CD4-positive, alpha-beta T cell treated with Interleukin-21 for 1 hour (primary cell): ENCODE results near the gene AHRR.
A peak's percentile ranks its signal among the peaks of the same experiment; 100 is the strongest.
"Not testable (repeated sequence)": the region's sequence is repeated elsewhere in the genome, so short reads cannot be mapped to it uniquely, and the experiment has no call there.

Experiments used
- DNase-seq: peaks from one replicate; pipeline ENCODE4 v3.0.0-alpha.2; 2020

AHRR gene

DNA sequence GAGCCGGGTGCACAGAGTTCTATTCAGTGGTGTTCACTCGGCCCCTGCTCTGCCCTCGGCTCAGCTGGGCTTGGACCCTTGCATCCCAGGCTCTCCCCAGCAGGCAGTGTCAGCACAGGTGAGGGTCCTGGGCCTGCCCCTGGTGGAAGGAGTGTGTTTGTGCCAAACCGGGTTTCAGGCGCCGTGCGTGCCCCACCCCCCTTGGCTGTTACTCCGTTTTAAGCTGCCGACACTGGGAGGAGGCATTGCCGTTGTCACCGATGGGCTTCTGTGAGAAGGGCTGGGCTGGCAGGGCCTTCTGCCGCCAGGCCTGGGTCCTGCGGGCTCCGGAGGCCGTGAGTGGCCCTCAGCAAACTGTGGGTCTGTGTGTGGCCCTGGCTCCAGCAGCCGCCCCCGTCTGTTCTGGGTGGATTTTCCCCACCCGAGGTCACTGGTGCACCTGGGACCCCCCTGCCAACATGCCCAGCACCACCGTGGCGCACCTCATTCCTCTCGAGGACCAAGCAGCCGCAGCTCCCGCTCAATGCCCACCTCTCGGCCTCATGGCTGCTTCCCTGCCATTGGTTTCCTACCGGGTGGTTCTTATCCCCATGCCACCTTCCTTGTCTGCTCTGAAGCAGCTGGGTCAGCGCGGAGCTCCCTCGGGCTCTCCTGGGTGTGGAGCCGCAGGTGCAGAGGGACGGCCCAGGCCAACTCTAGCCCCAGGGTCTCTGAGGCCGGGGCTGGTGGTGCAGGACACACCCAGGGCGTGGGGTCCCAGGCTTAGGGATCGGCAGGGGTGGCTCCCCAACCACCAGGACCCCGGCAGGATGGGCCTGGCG lies 77.2 kb downstream of the AHRR start:
- DNase-seq = no peak

DNA sequence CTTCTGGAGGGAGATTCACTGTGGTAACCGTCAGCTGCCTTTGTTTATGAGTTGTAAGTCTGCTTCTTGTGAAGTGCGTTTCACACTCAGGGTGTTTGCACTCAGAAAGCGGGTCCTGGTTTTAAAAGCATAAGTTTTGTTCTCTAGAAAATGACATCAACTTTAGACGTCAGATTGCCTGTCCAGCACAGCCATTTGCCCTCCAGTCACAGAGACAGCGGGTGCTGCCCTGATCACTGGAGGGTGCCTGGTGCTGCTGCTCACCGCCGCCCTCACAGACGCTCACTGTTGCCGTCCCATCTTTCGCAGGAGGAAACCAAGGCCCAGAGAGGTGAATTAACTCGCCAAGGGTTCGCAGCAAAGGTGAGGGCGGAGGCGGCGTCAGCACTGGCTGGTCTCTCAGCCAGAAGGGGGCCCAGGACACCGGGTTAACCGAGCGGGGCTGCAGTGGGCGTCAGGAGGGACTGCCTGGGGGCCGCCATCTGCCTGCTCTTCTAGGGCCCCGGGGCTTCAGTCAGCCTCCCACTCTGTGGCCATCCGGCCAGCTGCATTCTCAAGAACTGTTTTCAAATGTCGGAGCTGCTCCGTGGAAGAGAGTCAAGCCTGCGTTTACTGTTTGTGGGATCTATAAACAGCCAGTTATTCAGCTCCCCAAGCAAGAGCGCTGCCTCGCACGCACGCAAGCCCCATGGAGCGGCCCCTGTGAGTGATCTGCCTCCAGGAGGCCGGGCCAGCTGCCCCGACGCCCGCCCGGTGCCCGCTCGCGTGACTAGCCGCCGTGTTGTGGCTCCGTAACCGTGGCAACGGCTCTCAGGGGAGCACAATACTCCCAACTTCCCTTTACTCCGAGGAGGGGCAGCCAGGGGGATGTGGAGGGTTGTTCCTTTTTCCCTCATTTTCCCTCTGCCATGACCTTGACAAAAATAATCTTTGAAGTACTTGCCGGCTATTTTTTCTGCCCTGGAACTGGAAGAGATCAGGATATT lies 78.1 kb downstream of the AHRR start:
- peak; percentile 43 for DNase-seq

DNA sequence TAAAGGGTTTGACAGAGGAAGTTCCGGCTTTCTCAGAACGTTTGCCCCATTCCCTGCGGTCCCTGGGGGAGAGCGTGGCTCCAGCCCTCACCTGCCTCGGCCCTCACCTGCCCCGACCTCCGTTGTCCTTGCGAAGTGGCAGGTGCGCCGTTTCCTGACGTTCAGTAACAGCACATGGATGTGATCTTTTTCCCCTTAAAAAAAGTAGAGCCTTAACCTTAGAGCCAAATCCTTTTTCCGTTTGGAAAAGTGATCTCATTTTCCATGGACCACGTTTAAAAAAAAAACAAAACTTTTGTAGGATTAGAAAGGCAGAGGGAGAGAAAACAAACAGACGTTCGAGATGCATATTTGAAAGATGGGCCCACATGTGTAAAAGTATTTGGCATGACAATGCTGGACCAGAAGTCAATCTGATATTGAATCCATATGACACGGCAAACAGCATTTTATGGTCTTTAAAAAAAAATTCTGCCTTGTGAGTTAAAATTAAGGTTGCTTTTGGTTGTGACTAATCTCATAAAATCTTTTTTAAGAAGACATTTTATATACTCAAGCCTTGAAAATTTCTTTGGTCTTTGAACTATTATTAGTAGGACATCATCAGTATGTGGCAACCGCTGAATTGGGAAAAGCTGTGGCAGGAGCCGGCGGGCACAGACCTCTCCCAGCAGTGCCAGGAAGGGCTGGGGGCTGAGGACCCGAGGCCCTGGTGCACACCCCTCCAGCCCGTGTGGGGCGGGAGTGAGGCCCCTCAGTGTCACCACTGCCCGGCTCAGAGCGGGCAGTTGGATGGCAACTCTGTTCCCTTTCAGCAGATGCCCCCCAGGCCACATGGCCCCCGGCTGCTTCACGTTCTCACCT lies 79.0 kb downstream of the AHRR start:
- no peak for DNase-seq

DNA sequence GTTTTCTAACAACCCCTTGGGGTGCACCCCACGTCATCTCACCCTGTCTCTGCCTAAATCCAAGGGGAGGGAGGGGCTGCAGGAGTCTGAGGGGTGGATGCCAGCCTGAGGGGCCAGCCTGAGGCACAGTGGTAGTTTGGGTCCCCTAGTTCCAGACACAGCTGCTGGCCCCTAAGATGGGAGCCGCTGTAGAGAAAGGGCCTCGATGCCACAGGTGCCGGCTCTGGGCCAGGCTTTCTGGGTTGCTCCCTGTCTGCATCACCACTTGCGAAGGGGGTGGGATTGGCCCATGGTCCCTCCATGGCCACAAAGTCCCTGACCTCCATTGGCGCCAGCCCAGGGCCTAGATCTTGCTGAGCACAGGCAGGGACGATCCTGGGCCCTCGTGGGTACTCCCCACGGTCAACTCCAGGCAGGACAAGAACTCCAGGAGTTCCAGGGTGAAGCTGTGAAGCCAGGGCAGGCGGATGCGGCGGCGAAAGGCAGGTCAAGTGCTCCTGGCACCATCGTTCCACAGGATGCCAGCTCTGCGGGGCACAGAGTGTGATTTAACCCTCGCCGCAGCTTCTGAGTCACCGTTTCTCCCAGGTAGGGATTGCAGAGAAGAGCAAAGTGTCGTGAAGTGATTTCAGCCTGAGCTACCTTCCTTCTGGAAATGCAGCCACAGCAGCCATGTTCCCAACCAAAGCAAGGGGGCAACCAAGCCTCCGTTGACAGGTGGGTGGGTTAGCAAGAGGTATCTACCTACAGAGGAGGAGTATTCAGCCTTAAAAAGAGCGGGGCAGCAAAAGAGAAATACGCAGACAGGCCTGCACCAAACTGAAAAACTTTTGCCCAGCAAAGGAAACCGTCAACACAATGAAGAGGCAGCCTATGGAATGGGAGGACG lies 79.9 kb downstream of the AHRR start:
- DNase-seq = no peak

DNA sequence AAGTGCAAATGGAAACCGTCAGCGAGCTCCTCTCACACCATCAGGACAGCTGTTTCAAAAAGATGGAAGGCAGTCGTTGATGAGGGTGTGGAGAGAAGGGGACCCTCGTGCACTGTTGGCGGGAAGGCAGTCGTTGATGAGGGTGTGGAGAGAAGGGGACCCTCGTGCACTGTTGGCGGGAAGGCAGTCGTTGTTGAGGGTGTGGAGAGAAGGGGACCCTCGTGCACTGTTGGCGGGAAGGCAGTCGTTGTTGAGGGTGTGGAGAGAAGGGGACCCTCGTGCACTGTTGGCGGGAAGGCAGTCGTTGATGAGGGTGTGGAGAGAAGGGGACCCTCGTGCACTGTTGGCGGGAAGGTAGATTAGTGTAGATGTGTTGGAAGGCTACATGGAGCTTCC lies 80.7 kb downstream of the AHRR start:
- DNase-seq = not testable (repeated sequence)

DNA sequence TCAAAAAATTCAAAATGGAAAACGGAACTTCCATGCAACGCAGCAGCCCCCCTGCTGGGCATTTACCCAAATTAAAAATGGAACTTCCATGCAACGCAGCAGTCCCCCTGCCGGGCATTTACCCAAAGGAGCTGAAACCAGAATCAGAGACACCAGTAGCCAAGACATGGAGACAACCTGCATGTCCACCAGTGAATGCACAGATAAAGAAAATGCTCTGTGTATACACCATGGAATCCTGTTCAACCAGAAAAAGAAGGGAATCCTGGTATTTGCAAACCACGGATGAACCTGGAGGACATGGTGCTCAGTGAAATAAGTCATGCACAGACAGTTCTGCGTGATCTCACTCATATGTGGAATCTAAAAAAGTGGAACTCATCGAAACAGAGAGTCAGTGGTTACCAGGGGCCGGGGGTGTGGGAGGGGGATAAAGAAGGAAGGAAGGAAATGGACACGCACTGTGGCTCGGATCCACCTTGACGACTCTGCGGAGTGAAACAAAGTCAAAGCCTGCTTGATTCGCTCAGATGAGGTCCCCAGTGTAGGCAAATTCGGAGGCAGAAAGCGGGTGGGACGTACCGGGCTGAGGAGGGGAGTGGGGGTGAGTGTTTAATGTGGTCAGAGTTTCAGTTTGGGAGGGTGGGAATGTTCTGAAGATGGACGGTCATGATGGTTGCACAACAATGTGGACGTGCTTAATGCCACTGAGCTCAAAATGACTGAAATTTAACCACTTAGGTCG lies 81.3 kb downstream of the AHRR start:
- DNase-seq = no peak

DNA sequence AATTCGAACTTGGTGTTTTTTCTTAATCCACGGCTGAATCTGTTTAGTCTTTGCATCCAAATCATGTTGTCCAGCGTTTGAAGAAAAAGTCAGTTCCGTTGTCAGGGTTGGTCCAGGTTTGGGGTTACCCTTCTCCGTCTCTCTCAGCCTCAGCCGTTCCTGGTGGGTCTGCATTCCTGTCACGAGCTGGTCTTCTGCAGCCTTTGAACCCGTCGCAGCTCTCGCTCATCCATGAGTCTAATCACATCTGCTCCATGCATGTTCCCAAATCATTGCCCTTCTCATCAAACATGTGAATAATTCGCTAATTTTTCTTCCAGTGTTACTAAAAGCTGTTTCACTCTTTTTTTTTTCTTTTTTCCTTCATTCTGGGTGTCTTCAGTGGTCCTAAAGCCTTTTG lies 82.5 kb downstream of the AHRR start:
- DNase-seq = no peak

DNA sequence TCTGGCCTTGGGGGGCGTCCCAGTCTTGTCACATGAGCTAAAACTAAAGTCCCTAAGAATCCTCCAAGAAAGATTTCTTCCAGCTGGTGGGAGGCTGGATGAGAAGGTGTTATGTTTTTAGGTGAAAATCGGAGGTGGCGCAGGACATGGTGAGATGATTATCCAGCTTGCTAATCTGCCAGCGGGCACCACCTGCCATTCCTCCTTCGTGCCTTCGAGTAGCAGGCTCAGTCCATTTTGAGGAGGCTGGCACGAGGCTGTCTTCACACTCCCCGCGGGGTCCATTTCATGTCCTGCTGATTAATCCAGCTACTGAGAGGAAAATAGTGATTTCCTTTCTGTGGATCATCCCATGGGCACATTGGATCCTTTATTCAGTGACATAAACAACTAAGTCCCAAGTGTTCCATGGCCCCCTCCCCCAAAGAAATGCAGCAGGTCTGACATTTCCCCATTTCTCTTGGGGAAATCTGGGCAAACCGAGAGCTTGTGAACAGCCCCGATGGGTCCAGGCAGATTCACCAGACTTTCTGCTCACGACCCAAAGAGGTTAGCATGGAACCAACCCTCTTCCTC lies 83.2 kb downstream of the AHRR start:
- DNase-seq = no peak

DNA sequence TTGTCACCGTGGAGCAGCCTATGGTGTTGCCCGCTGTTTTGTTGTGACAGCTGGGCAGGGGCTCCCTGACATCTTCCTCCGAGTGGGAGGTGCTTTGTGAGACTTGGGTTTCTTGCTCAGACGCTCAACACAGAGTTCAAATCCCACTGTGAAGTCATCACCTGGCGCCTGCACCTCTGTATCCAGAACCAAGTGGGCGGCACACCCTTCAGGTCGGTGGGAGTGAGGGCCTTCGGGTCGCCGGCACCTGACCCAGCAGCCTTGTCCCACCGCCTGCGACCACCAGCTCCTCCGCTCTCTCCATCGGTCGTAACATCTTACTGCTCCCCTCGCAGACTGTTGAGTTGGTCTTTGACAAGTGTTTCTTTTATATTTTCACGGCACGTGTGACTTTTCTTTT lies 83.9 kb downstream of the AHRR start:
- DNase-seq = no peak

DNA sequence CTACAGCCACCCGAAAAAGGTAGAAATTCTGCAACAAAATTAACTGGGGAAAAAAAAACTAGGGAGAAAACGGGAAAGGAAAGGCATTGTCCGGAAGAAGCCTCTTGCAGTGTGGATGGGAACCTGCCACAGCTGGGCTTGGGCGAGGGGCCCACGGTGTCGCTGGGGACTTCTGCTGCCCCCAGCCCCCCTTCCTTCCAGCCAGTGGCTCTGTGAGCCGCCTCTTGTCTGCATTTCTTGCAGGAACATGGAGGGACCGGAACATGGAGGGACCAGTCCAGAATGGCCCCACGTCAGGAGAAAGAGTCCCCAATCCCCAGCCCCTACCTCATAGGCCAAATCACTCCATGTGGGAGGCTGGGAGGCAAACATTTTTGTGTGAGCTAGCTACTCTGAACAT lies 84.5 kb downstream of the AHRR start:
- no peak for DNase-seq

DNA sequence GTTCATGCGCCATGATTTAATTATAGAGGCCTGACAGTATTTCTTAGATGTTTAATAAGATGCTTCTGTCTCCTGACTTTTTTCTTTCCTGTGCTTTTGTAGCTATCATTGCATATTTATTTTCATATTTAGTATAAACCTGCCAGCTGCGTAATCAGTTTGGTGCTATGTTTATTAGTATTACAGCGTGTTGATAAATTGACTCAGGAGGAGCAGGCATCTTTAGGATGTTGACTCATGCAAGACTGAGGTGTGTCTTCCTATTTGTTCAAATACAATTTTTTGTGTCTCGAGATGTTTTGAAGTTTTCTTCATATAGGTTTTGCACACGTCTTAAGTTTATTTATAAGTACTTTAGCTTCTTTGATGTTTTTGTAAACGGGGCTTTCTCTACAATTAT lies 85.5 kb downstream of the AHRR start:
- DNase-seq = no peak

DNA sequence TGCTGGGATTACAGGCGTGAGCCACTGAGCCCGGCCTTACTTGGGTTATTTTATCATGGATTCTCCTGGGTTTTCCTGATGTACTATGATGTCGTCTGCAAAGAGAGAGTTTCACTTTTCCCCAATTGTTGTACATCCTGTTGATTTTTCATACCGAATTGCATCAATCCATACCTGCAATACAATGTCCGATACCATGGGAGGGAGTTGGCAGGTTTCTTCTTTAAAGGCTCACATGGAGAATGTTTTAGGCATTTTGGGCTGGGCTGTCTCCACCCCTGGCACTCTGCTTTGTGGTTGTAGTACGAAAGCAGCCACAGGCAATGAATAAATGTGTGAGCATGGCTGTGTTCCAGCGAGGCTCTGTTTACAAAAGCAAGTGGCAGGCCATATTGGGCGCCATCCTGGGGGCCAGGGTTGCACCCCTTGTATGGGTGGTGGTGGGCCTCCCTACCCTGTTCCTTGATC lies 86.3 kb downstream of the AHRR start:
- DNase-seq = no peak

DNA sequence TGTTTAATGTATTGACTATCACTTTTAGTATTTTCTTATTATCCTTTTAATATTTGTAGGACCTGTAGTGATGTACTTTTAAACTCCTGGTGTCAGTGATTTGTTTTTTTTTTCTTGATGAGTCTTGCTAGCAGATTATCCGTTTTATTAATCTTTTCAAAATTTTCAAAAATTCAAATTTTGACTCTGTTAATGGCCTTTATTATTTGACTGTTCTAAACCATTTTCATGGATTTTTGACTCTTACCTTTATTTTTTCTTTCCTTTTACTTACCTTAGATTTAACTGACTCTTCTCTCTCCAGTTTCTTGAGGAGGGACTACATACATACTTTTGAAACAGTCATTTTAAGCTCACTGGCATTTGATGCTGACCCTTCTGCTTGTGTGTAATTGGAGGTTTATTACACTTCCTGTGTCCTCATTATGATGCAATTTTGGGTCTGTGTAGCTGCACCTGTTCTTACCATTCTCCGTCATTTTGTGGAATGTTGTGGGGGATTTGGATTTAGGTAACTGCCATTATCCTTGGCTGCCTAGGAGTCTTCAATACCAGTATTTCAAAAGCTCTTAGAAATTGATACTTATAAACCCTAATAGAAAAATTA lies 89.5 kb downstream of the AHRR start:
- DNase-seq = no peak

DNA sequence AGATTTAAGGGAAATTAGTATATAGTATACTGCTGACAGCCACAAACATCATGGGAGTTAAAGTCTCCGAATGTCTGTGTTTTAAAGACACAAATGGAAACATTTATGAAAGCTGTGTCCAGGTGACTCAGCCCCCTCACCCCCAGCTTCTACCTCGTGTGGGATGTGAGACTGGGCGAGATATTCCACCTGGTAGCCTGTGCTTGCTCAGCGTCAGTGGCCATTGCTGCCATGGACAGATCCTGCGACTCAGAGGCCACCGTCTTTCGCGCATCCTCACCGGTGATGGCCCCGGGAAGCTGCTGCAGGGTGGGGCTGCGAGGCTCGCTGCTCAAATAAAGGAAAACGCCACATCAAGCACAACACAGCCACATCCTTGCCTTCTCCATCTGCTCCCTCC lies 90.2 kb downstream of the AHRR start:
- no peak for DNase-seq

DNA sequence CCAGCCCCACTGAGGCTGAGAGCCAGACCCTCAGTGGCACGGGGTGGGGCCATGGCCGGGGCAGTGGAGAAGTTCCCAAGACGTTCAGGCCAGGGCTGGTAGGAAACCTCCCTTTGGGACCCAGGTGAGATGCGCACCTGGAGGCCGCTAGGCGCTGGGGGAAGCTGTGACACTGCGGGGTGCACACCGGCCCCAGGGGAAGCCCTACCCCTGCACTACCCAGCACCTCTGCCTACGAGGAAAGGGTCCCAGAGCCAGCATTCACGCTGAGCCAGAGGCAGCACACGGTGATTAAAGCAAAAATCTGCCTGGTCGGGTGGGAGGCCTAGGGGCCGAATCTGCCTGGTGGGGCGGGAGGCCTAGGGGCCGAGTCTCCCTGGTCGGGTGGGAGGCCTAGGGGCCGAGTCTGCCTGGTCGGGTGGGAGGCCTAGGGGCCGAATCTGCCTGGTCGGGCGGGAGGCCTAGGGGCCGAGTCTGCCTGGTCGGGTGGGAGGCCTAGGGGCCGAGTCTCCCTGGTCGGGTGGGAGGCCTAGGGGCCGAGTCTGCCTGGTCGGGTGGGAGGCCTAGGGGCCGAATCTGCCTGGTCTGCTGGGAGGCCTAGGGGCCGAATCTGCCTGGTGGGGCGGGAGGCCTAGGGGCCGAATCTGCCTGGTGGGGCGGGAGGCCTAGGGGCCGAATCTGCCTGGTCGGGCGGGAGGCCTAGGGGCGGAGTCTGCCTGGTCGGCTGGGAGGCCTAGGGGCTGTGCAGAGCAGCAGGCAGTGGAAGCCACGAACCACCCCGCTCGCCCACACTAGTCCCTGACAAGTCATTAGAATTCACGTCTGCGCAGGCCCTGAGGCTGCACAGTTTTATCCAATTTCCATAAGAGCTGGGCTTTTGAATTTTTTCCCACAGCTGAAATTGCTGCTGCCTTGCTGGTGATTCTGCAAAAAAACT lies 93.7 kb downstream of the AHRR start:
- not testable (repeated sequence) for DNase-seq

DNA sequence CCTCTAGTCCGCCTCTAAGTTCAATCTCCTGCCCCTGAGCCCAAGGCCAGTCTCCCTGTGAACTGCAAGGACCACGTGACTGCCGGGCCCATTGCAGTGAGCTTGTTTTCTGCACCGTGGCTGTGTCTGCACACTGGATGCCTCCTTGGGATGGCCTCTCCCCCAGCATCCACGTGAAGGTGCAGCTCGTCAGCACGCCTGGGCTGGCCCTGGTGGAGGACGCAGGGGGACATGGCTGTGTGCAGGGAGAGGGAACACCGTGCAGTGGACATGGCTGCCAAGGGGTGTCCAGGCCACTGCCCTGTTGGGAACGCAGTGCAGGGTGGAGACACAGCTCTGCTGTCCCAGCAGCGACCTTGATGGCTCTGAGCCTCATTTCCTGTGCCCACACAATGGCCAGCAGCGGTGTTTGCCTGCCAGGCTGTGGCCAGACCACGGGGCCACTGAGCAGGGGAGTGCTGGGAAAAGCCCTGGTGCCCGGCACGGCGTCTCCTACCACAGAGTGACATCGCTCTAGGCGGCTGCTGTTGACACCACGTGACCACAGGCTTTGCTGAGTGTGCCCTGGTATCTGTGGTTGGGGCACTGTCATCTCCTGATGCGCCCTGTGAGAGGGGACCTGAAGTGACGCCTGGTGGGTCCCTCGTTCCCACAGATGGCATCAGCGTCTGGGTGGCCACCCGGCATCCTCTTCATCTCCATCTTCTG lies 94.6 kb downstream of the AHRR start:
- no peak for DNase-seq

DNA sequence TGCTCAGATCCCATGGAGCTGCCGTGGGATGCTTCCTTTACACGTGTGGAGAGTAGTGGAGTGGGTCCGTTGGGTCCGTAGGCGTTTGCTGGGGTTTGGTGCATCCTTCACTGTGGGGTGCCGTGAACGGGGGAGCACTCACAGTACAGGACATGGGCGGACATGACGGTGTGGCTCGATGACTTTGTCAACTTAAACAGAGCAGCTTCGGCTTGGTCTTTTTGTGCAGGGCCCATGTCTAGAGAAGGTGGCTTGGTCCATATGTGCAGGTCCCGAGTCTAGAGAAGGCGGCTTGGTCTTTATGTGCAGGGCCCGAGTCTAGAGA lies 95.1 kb downstream of the AHRR start:
- no peak for DNase-seq
